Kidney epithelial cell (primary cell): ENCODE results near the gene CRHR1. TPM values are rescaled to one million over a fixed set of nuclear protein-coding genes. Genes with fewer than 3 reads are reported as not detected.

Source experiments
- DNase-seq: peaks from one replicate; pipeline ENCODE4 v3.0.0-alpha.2; 2010; ENCODE audit warnings: low read depth
- H3K27me3 ChIP-seq: 2 replicates; pipeline ENCODE4 v1.6.0; 2011; ENCODE audit warnings: low read length; ENCODE audit not compliant: control insufficient read depth, insufficient read depth
- H3K36me3 ChIP-seq: 2 replicates; pipeline ENCODE4 v1.5.1; 2011; ENCODE audit warnings: low read length; ENCODE audit not compliant: control insufficient read depth, insufficient read depth
- H3K4me3 ChIP-seq: 2 replicates; pipeline ENCODE4 v1.5.1; 2011; ENCODE audit warnings: low read depth, mild to moderate bottlenecking, control low read depth, low read length
- total RNA-seq: library from RNA; depleted of rRNA; stranded (reverse); fragments of >200 nt; gene quantifications from 2 replicates; pipeline ENCODE4 v1.2.3, GENCODE V29; 2015
- TF ChIP-seq, protein P1 (sequence below): IDR thresholded peaks from 2 replicates; pipeline ENCODE4 v1.5.1; 2011; ENCODE audit warnings: mild to moderate bottlenecking, moderate library complexity, low read length, control low read depth, inconsistent platforms; ENCODE audit not compliant: insufficient read depth, poor library complexity, severe bottlenecking

The CRHR1 gene
- total RNA-seq, 1 donor from 2014 or later = not detected

DNA sequence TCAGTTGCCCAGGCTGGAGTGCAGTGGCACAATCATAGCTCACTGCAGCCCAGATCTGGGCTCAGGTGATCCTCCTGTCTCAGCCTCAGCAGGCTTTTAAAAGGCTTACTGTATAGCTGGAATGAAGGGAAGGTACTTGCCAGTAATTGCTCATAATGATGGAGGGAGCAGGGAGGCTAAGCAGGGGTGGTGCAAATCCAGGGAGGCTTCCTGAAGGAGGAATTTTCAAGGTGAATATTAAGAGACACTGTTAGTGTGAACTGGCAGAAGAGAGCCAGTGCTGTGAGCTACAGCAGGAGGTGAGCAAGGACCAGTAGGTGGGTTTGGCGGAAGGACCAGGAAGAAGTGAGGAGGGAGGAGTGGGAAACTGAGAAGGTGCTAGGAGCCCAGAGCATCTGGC, 24.7 kb downstream of the CRHR1 start:
- no peak for DNase-seq
- H3K27me3 ChIP-seq = peaks cover 8% of the 10 kb centered on the region
- TF ChIP-seq, protein P1, sequence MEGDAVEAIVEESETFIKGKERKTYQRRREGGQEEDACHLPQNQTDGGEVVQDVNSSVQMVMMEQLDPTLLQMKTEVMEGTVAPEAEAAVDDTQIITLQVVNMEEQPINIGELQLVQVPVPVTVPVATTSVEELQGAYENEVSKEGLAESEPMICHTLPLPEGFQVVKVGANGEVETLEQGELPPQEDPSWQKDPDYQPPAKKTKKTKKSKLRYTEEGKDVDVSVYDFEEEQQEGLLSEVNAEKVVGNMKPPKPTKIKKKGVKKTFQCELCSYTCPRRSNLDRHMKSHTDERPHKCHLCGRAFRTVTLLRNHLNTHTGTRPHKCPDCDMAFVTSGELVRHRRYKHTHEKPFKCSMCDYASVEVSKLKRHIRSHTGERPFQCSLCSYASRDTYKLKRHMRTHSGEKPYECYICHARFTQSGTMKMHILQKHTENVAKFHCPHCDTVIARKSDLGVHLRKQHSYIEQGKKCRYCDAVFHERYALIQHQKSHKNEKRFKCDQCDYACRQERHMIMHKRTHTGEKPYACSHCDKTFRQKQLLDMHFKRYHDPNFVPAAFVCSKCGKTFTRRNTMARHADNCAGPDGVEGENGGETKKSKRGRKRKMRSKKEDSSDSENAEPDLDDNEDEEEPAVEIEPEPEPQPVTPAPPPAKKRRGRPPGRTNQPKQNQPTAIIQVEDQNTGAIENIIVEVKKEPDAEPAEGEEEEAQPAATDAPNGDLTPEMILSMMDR = no peak
- no peak overlapping the region for H3K4me3 ChIP-seq
- H3K36me3 ChIP-seq = no peaks in the 10 kb centered on the region

DNA sequence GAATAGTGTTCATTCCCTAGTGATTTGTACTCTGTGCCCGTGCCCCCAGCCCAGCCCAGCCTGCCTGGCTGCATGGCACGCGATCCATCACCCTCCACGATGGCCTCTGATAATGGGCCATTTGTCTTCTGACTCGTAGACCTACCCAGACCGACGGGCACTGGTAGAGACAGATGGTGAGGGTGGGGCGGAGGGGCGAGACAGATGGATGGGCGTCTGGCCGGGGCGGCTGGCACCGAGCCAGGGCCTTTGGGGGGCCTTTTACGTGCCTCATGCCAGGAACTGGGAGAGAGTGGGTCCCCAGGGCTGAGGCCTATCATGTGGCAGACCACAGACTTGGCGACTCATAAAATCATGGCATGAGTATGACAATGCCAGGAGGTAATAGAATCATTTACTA, 25.4 kb downstream of the CRHR1 start:
- TF ChIP-seq, protein P1 = no peak
- H3K27me3 ChIP-seq = peaks cover 8% of the 10 kb centered on the region
- no peak overlapping the region for H3K4me3 ChIP-seq
- no peaks in the 10 kb centered on the region for H3K36me3 ChIP-seq
- no peak for DNase-seq

DNA sequence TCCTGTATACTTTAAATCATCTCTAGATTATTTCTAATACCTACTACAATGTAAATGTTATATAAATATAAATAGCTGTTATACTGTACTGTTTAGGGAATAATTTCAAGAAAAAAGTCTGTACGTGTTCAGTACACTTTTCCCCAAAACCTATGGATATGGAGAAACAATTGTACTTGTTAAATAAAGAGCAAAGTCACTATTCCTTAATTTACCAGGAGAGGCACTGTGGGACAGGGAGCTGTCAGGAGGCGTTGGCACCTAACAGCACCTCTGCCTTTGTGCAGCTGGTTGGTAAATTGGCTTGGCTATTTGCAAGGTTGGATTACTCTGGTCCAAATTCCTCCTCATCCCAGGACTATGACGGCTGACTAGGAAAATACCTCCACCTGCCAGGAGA, 28.0 kb downstream of the CRHR1 start:
- Histone ChIP-seq H3K27me3 (peaks cover 8% of the 10 kb centered on the region), H3K36me3 (no peaks in the 10 kb centered on the region), H3K4me3 (no peak overlapping the region)
- TF ChIP-seq, protein P1 = no peak
- DNase-seq = no peak

DNA sequence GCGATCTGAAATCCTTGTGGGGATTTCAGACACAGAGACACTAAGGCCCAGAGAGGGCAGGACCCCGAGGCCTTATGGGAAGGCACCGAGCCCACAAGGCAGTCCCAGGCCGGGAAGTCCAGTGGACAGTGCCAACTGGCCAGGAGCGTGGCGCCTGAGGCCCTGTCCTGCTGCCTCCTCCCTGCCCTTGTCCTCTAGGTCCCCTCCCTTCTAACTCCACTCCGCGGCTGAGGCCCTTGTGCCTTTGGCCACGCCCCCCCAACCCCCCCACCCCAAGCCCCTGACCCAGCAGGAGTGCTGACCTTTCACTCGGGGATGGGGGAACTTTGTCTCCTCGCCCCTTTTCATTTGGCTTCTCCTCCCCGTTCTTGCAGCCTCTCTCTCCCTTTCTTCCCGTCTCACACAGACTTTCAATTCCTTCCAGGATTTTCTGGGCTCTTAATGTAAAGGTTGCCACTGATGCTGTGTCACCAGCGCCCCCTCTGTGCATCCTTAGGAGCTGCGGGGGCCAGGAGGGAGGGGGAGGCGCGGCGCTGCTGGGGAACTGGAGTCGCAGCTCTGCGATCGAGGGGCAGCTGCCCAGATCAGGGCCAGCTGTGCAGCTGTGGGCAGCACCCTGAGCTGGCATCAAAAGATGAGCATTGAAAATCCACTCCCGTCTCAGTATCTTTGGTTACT, 29.1 kb downstream of the CRHR1 start:
- DNase-seq = no peak
- TF ChIP-seq, protein P1 = no peak
- H3K27me3 ChIP-seq = peaks cover 8% of the 10 kb centered on the region
- no peak overlapping the region for H3K4me3 ChIP-seq
- no peaks in the 10 kb centered on the region for H3K36me3 ChIP-seq

DNA sequence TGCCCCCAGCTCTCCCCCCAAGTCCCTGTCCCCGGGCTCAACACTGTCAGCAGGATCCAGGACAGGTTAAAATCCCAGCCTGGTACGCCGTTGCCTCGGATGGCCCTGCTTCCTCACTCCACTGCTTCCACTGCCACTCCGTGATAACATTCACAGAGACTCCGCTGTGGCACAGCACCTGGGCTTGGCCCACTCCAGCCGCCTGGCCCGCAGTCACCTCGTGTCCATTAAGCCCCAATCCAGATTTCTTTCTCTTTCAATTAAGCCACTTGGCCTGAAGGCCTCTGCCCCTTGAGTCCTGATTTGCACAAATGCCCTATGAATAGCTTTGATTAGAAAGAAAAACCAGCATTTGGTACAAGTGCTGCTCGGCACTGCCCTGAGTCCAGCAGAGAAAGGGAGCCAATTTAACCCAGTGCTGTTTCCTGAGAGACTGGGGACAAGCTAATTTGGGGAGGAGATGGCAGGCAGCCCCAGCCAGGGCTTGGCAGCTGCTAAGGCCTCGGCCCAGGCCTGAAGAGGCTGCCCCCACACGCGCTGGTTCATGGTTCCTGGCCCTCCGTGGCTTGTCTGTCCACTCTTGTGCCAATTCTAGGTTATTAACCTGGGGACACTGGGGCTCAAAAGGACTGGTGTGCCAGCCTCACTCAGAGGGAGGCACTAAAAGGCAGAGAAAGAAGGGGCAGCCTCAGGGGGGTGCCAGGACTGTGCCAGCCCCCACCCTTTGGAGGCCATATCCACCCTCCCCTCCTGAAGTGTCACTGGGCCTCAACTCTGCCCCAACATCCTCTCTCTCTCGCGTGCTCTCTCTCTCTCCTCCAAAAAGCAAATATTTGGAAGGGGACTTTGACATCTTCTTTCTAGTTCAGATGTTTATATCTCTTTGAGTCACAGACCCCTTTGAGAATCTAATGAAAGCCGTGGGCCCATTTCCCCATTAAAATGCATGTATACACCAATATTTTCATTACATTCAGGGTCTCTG, 30.8 kb downstream of the CRHR1 start:
- H3K36me3 ChIP-seq = no peaks in the 10 kb centered on the region
- H3K4me3 ChIP-seq = no peak overlapping the region
- DNase-seq = no peak
- peaks cover 8% of the 10 kb centered on the region for H3K27me3 ChIP-seq
- TF ChIP-seq, protein P1 = no peak
